GM12865 (cell line): ENCODE measurements around the gene S100A2.

Source experiments
- DNase-seq: peaks from one replicate; pipeline ENCODE4 v3.0.0; 2010; ENCODE audit warnings: low read depth
- H3K4me3 ChIP-seq: 2 replicates; pipeline ENCODE4 v1.5.1; 2011; ENCODE audit warnings: mild to moderate bottlenecking, low read depth, low read length, control low read depth
- CTCF ChIP-seq: IDR thresholded peaks from 2 replicates; pipeline ENCODE4 v1.5.1; 2011; ENCODE audit warnings: low read length, control low read depth, low read depth, inconsistent platforms; ENCODE audit not compliant: insufficient read depth; ENCODE audit errors: missing control alignments

S100A2 gene

GRCh38 chr1:153565529-153566374, at the start of gene S100A2:
Gene S100A2 (minus strand): TSS chr1:153565844. CDS start chr1:153563877, 1,967 bp downstream.
- peak; percentile 54 for DNase-seq
- no peak within 1 kb of the TSS for H3K4me3 ChIP-seq
- no peak for TF ChIP-seq CTCF

GRCh38 chr1:153615406-153615805, 49.8 kb upstream of the S100A2 start:
- no peak for TF ChIP-seq CTCF
- DNase-seq, result no peak
- H3K4me3 ChIP-seq, result no peak overlapping the region

- DNase-seq, result no peak
- no peak overlapping the region for H3K4me3 ChIP-seq
- TF ChIP-seq CTCF, result no peak
These were observed 49.3 kb upstream of the S100A2 start for GRCh38 chr1:153614906-153615305.

GRCh38 chr1:153614189-153614900, 48.7 kb upstream of the S100A2 start:
- no peak for DNase-seq
- H3K4me3 ChIP-seq, result no peak overlapping the region
- TF ChIP-seq CTCF, result no peak

GRCh38 chr1:153613406-153613805, 47.8 kb upstream of the S100A2 start:
- no peak overlapping the region for H3K4me3 ChIP-seq
- DNase-seq, result no peak
- no peak for TF ChIP-seq CTCF

GRCh38 chr1:153612755-153613331, 47.2 kb upstream of the S100A2 start, which contains the start of gene S100A16:
Gene S100A16 (minus strand): TSS chr1:153613137. CDS start chr1:153608151, 4,986 bp downstream.
- no peak for DNase-seq
- H3K4me3 ChIP-seq, result no peak within 1 kb of the TSS
- TF ChIP-seq CTCF, result no peak
